22Rv1 (cell line): ENCODE data around the gene WDR27.

ENCODE experiments used
- H3K27ac ChIP-seq: fragments of 450-650 bp; 2 replicates; pipeline ENCODE4 v1.5.1; 2017
- CTCF ChIP-seq: fragments of 450-650 bp; IDR thresholded peaks from 2 replicates; pipeline ENCODE4 v1.5.1; 2017; ENCODE audit warnings: mild to moderate bottlenecking
- ZFX ChIP-seq: fragments of 450-650 bp; IDR thresholded peaks from 2 replicates; pipeline ENCODE4 v1.6.1; 2017; ENCODE audit warnings: antibody characterized with exemption, borderline replicate concordance

WDR27 gene

DNA sequence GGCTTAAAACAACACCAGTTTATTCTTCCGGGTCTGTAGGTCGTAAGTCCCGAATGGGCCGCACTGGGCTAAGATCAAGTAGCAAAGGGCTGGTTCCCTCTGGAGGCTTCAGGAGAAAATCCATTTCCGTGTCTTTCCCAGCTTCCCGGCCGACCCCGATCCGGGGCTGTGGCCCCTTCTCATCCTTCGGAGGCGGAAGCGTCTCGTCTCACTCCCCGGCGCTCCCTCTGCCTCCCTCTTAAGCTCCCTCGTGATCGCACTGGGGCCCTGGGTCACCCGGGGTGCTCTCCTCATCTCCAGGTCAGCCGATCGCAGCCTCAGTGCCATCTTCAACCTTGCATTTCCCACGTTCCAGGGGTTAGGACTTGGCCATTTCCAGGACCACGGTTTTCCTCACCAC is 199.4 kb downstream of the WDR27 start:
- TF ChIP-seq ZFX (no peak), CTCF (no peak)
- no peak overlapping the region for H3K27ac ChIP-seq

DNA sequence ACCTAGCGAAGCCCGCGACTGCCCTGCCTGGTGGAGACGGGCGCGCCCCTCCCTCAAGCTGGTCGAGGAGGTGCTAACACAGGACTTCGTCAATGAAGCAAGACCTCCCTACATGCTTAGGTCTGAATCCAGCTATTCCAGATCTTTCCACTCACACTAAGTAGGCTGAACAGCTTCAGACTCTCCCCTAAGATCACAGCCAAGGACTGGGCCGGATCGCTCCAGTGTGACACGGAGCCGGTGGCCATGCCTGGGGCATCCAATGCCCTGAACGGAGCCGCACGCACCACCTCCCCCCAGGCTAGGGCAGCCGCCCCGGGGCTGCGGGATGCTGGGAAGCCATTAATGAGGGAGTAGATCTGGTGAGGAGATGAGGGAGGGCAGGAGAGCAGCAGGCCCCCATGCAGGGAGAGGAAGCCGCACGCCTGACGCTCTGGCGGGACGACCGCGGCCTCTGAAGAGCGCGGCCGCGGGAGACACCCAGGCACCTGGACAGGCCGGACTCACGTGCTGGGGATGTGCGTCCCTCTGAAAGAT is 200.0 kb downstream of the WDR27 start:
- TF ChIP-seq ZFX (no peak), CTCF (no peak)
- no peak overlapping the region for H3K27ac ChIP-seq

DNA sequence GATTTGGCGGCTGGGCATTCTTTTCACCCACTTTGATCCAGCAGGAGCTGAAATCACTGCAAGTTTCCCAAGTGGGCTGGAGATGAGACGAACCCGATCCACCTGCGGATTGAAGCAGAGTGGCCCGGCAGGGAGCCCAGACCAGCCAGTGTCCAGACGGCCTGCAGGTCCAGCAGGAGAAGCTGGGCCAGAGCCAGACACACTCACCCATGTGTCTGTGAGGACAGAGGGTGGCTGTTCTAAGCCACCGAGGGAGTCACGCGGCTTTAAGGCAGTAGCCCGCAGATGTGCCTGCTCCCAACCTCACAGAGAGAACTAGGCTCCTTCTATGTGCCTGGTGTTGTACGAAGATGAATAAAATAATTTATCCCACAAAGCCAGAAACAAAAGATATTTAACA is 200.7 kb downstream of the WDR27 start:
- H3K27ac ChIP-seq, result no peak overlapping the region
- TF ChIP-seq CTCF, result no peak
- no peak for TF ChIP-seq ZFX

DNA sequence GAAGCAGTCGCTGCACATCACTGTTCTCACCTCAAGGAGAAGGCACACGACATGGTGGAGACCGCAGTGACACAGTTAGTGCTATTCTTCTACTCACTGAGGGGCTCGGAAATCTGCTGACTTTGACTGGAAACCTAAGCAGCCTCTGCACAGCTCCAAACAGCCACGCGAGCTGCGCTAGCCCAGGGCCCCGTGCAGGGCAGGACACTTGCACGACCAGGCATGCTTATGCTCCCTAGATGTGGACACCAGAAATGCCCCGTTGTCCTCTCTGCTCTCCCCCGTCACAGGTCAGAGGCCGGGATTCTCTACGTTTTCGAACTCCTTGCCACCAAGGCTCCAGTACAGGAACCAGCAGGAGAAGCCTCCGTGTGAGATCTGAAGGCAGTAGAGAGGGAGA is 201.1 kb downstream of the WDR27 start:
- TF ChIP-seq ZFX (no peak), CTCF (no peak)
- H3K27ac ChIP-seq, result no peak overlapping the region

GRCh38 chr6:169499848-169500247 is 202.0 kb downstream of the WDR27 start:
- H3K27ac ChIP-seq, result no peak overlapping the region

DNA sequence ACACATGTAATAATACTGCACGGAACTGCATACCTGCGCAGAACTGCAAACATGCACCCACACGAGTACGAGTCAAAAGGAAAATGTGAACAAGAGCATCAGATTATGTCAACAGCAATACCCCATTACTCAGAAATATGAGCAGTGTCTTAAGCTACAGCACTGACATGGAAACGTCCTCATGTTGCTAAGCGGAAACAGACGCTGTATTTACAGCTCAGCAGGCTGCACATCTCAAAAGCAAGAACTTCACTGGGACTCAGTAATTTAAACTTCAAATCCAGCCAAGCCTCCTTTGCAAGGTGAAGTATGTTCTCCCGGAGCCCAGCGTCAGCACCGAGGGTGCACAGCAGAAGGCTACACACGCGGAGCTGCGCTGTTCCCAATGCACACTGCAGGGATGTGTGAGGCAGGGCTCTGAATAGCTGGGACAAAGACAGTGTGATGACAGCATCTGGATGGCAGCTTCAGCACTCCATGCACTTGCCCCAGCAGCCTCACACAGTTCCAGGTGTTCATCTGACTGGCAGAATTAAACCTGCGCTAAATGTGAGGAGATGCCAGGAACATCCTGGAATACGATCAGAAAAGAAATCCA is 202.8 kb downstream of the WDR27 start:
- H3K27ac ChIP-seq, result no peak overlapping the region
- no peak for TF ChIP-seq ZFX
- TF ChIP-seq CTCF, result no peak

More at GRCh38 chr6:169499848-169500247, 202.0 kb downstream of the WDR27 start:
- no peak for TF ChIP-seq ZFX

DNA sequence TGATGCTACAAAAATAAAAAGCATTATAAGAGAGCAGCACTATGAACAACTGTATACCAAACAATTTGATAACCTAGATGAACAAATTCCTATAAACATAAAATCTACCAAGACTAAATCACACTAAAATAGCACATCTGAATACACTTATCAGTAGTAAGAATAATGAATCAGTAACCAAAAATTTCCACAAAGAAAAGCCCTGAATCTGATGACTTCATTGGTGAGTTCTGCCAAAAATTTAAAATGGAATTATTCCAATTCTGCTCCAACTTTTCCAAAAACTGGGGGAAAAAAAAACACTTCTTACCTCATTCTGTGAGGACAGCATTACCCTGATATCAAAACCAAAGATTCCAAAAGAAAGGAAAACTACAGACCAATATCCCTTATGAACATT is 206.2 kb downstream of the WDR27 start:
- TF ChIP-seq CTCF (no peak), ZFX (no peak)
- H3K27ac ChIP-seq, result no peak overlapping the region

DNA sequence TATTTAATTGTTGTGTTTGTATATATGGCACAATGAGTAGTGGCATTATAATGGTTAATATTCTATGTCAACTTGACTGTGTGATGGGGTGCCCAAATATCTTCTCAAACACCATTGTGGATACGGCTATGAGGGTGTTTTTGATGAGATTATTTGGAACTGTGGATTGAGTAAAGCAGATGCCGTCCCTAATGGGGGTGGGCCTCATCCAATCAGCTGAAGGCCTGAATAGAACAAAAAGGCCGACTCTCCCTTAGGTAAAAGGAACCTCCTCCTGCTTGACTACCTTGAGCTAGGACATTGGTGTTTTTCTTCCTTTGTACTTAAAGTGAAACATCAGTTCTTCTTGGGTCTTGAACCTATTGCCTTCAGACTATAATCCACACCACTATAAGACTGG is 207.8 kb downstream of the WDR27 start:
- TF ChIP-seq CTCF, result no peak
- no peak for TF ChIP-seq ZFX

More for the DNA sequence above, 207.8 kb downstream of the WDR27 start:
- no peak overlapping the region for H3K27ac ChIP-seq
